GM23338 (cell line): Measurements from ENCODE around the gene CD300H. TPM values are rescaled to one million over a fixed set of nuclear protein-coding genes. Genes with fewer than 3 reads are reported as not detected.

Source experiments
- ATAC-seq: fragments of 200-7000 bp; cut with Tn5 transposase; 3 replicates; pipeline ENCODE4 v1.9.1; 2020
- DNase-seq: peaks from one replicate; pipeline ENCODE4 v3.0.0-alpha.2; 2015; ENCODE audit warnings: low spot score
- H2AFZ ChIP-seq: fragments of 200-600 bp; sonication (generic); 2 replicates; pipeline ENCODE4 v1.8.0; 2016; ENCODE audit warnings: antibody characterized with exemption, mild to moderate bottlenecking, moderate library complexity
- H3F3A ChIP-seq: fragments of 200-600 bp; sonication (generic); replicated peaks from 2 replicates; pipeline ENCODE4 v1.8.0; 2017; ENCODE audit warnings: antibody characterized with exemption, mixed run types, low read depth
- H3K27ac ChIP-seq: fragments of 200-600 bp; sonication (generic); 2 replicates; pipeline ENCODE4 v1.6.1; 2016; ENCODE audit warnings: low read depth
- H3K27me3 ChIP-seq: fragments of 200-600 bp; sonication (generic); 2 replicates; pipeline ENCODE4 v1.8.0; 2016; ENCODE audit warnings: mild to moderate bottlenecking, mixed run types, moderate library complexity; ENCODE audit not compliant: insufficient read depth
- H3K36me3 ChIP-seq: fragments of 200-600 bp; sonication (generic); 2 replicates; pipeline ENCODE4 v1.8.0; 2016; ENCODE audit warnings: mild to moderate bottlenecking; ENCODE audit not compliant: insufficient read depth
- H3K4me1 ChIP-seq: fragments of 200-600 bp; sonication (generic); 2 replicates; pipeline ENCODE4 v1.8.0; 2016; ENCODE audit warnings: mild to moderate bottlenecking, moderate library complexity; ENCODE audit not compliant: insufficient read depth
- H3K4me2 ChIP-seq: fragments of 200-600 bp; sonication (generic); 2 replicates; pipeline ENCODE4 v1.7.1; 2017; ENCODE audit warnings: mixed run types
- H3K4me3 ChIP-seq: fragments of 200-600 bp; sonication (generic); 2 replicates; pipeline ENCODE4 v1.6.1; 2016; ENCODE audit warnings: mixed run types
- H3K79me2 ChIP-seq: fragments of 200-600 bp; sonication (generic); replicated peaks from 2 replicates; pipeline ENCODE4 v1.8.0; 2017; ENCODE audit warnings: mild to moderate bottlenecking; ENCODE audit not compliant: insufficient read depth
- H3K9me2 ChIP-seq: fragments of 200-600 bp; sonication (generic); 2 replicates; pipeline ENCODE4 v1.8.0; 2017; ENCODE audit not compliant: insufficient read depth
- H4K20me1 ChIP-seq: fragments of 200-600 bp; sonication (generic); replicated peaks from 2 replicates; pipeline ENCODE4 v1.8.0; 2017; ENCODE audit warnings: mild to moderate bottlenecking; ENCODE audit not compliant: insufficient read depth
- H3K27ac Mint-ChIP-seq: 2 replicates; pipeline ENCODE4 v1.8.0; 2020; ENCODE audit warnings: inconsistent platforms, mild to moderate bottlenecking, moderate library complexity, mixed read lengths
- H3K27me3 Mint-ChIP-seq: 3 replicates; pipeline ENCODE4 v1.8.0; 2022; ENCODE audit warnings: low read depth, mild to moderate bottlenecking, moderate library complexity, mixed read lengths, inconsistent platforms; ENCODE audit not compliant: insufficient read depth, poor library complexity
- H3K36me3 Mint-ChIP-seq: 3 replicates; pipeline ENCODE4 v1.8.0; 2021; ENCODE audit warnings: low read depth, mild to moderate bottlenecking, inconsistent platforms, moderate library complexity, mixed read lengths
- H3K4me1 Mint-ChIP-seq: 3 replicates; pipeline ENCODE4 v1.8.0; 2020; ENCODE audit warnings: mild to moderate bottlenecking, inconsistent platforms, mixed read lengths
- H3K4me3 Mint-ChIP-seq: 3 replicates; pipeline ENCODE4 v1.8.0; 2021; ENCODE audit warnings: moderate library complexity, mild to moderate bottlenecking, inconsistent platforms, mixed read lengths
- H3K9me3 Mint-ChIP-seq: 3 replicates; pipeline ENCODE4 v1.8.0; 2020; ENCODE audit warnings: moderate library complexity, mild to moderate bottlenecking, inconsistent platforms, mixed read lengths
- CREB1 ChIP-seq: fragments of 250-450 bp; sonication (Bioruptor Pico); IDR thresholded peaks from 2 replicates; pipeline ENCODE4 v1.5.0; 2020; ENCODE audit warnings: low read depth, mild to moderate bottlenecking, moderate library complexity
- ETS1 ChIP-seq: IDR thresholded peaks from 2 replicates; pipeline ENCODE4 v1.6.1; 2016; ENCODE audit warnings: antibody characterized with exemption
- EZH2 ChIP-seq: fragments of 200-600 bp; sonication (generic); IDR thresholded peaks from one replicate; pipeline ENCODE4 v1.8.0; 2017; ENCODE audit warnings: antibody characterized with exemption, mild to moderate bottlenecking, low read depth; ENCODE audit not compliant: unreplicated experiment
- EZH2phosphoT487 ChIP-seq: fragments of 200-600 bp; sonication (generic); IDR thresholded peaks from one replicate; pipeline ENCODE4 v1.8.1; 2018; ENCODE audit warnings: antibody characterized with exemption; ENCODE audit not compliant: unreplicated experiment
- JUNB ChIP-seq: IDR thresholded peaks from one replicate; pipeline ENCODE4 v1.6.1; 2016; ENCODE audit warnings: antibody characterized with exemption; ENCODE audit not compliant: unreplicated experiment
- NANOG ChIP-seq: IDR thresholded peaks from 2 replicates; pipeline ENCODE4 v1.6.1; 2016; ENCODE audit warnings: antibody characterized with exemption, borderline replicate concordance
- POLR2AphosphoS5 ChIP-seq: IDR thresholded peaks from 2 replicates; pipeline ENCODE4 v1.6.1; 2016; ENCODE audit warnings: antibody characterized with exemption, low read depth
- REST ChIP-seq: IDR thresholded peaks from one replicate; pipeline ENCODE4 v1.6.1; 2018; ENCODE audit warnings: antibody characterized with exemption; ENCODE audit not compliant: unreplicated experiment
- STAT1 ChIP-seq: IDR thresholded peaks from one replicate; pipeline ENCODE4 v1.6.1; 2016; ENCODE audit warnings: antibody characterized with exemption; ENCODE audit not compliant: unreplicated experiment
- ZNF114 ChIP-seq: fragments of 250-450 bp; sonication (Bioruptor Pico); IDR thresholded peaks from 2 replicates; pipeline ENCODE4 v1.5.0; 2020; ENCODE audit warnings: mild to moderate bottlenecking, moderate library complexity
- ZNF331 ChIP-seq: fragments of 250-450 bp; sonication (Bioruptor Pico); IDR thresholded peaks from 2 replicates; pipeline ENCODE4 v1.5.0; 2020; ENCODE audit warnings: low read depth, mild to moderate bottlenecking, moderate library complexity
- long read RNA-seq: library from polyadenylated mRNA; unstranded; transcript quantifications from one replicate; pipeline ENCODE4 v2.0.0, GENCODE V29; 2020; ENCODE audit not compliant: unreplicated experiment
- polyA plus RNA-seq: library from polyadenylated mRNA; unstranded; fragments of >200 nt; fragmentation: Nextera tagmentation; extraction: Ambion mirVana; gene quantifications from 2 replicates; pipeline ENCODE4 v1.2.1, GENCODE V29; 2016
- total RNA-seq: library from RNA; depleted of rRNA; stranded (reverse); fragments of >200 nt; shearing (Covaris generic); gene quantifications from 2 replicates; pipeline ENCODE4 v1.2.3, GENCODE V29; 2014; rRNA removed

The CD300H gene
- total RNA-seq (not detected in 2 replicates), polyA plus RNA-seq (not detected in 2 replicates)
- long read RNA-seq: 0 reads

- Histone ChIP-seq H3K27me3 (no peaks in the 10 kb centered on the region), H3K9me2 (no peaks in the 10 kb centered on the region), H3K36me3 (no peaks in the 10 kb centered on the region), H3K27ac (no peak within 1 kb of the TSS), H4K20me1 (no peaks in the 10 kb centered on the region), H3K4me3 (no peak within 1 kb of the TSS), H3K4me2 (no peak within 1 kb of the TSS), H3F3A (0 out of 2 replicates have a peak, but pooled peaks cover 3% of the 10 kb centered on the region), H3K4me1 (no peaks in the 10 kb centered on the region), H2AFZ (peak within 1 kb of the TSS; percentile 85), H3K79me2 (no peaks in the 10 kb centered on the region)
- Mint-ChIP-seq H3K27me3 (peaks cover 9% of the 10 kb centered on the region), H3K4me3 (no peak within 1 kb of the TSS), H3K9me3 (no peaks in the 10 kb centered on the region; the same call in 2 of the 3 replicates), H3K4me1 (peaks cover 4% of the 10 kb centered on the region; the same call in 2 of the 3 replicates), H3K27ac (no peak within 1 kb of the TSS), H3K36me3 (no peaks in the 10 kb centered on the region; the same call in 2 of the 3 replicates)
- no peak for TF ChIP-seq REST
- TF ChIP-seq POLR2AphosphoS5: no peak
- TF ChIP-seq NANOG: no peak
- TF ChIP-seq JUNB: no peak
- no peak for TF ChIP-seq ZNF114 (CRISPR knock-in tag)
- TF ChIP-seq EZH2: no peak
- no peak for TF ChIP-seq CREB1 (CRISPR knock-in tag)
- TF ChIP-seq EZH2phosphoT487: no peak
- TF ChIP-seq STAT1: no peak
- TF ChIP-seq ZNF331: no peak
- no peak for TF ChIP-seq ETS1
- DNase-seq (no peak), ATAC-seq (no peak)
Measured at GRCh38 chr17:74567397-74567796, at the start of gene CD300H. TSS of gene CD300H (minus strand) at chr17:74567509.

GRCh38 chr17:74616696-74617095 is 49.4 kb upstream of the CD300H start:
- no peaks in the 10 kb centered on the region for H3K4me1 Mint-ChIP-seq
- Histone ChIP-seq H3K27me3 (no peaks in the 10 kb centered on the region), H3K27ac (no peak overlapping the region), H4K20me1 (no peaks in the 10 kb centered on the region), H3K9me2 (no peaks in the 10 kb centered on the region), H3K4me3 (no peak overlapping the region), H3F3A (no peaks in the 10 kb centered on the region), H3K4me1 (no peaks in the 10 kb centered on the region), H3K36me3 (no peaks in the 10 kb centered on the region), H3K4me2 (no peak overlapping the region), H2AFZ (no peak overlapping the region), H3K79me2 (no peaks in the 10 kb centered on the region)
- no peak overlapping the region for H3K4me3 Mint-ChIP-seq
- peaks cover 16% of the 10 kb centered on the region for H3K27me3 Mint-ChIP-seq
- ATAC-seq (no peak), DNase-seq (no peak)
- no peaks in the 10 kb centered on the region for H3K36me3 Mint-ChIP-seq
- peaks cover 2% of the 10 kb centered on the region; the same call in 2 of the 3 replicates for H3K9me3 Mint-ChIP-seq
- no peak overlapping the region for H3K27ac Mint-ChIP-seq
- no peak for TF ChIP-seq REST
- TF ChIP-seq ZNF331: no peak
